RCC 7860 (cell line): ENCODE data around the gene PINK1.

Experiments
- DNase-seq: peaks from one replicate; pipeline ENCODE4 v3.0.0-alpha.2; 2015; ENCODE audit warnings: low spot score
- FAIRE-seq: peaks from 2 replicates; lab custom pipeline; 2012; peaks lifted over from hg19 to GRCh38; lab: Jason Lieb, UNC

PINK1 gene

DNA sequence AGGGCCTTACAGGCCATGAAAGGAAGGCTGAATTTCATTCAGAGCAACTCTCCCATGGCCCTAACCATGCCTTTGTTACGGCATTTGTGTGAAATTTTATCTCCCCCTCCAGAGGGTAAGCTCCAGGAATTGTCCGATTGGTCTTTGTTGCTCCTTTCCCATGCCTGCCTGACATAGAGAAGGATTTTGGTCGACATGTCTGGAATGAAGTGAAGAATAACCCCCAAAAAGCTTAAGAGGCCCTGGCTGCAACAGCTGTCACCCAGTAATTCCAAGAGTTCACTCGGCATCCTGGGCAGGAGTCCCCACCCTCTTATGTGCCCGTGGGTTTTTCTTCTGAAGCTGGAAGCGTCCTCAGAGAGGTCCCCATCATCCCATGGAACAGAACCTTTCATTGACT lies 23.7 kb upstream of the PINK1 start:
- no peak for FAIRE-seq
- DNase-seq, result no peak

DNA sequence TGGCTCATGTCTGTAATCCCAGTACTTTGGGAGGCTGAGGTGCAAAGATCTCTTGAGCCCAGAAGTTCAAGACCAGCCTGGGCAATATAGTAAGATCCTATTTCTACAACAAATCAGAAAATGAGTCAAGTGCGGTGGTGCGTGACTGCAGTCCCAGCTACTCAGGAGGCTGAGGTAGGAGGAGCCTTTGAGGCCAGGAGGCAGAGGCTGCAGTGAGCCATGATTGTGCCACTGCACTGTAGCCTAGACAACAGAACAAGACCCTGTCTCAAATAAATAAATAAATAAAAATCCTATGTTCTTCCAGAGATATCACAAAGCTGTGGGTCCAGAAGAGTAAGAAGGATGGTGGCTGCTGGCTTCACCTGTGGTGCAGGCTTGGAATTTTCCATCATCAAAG lies 22.3 kb upstream of the PINK1 start:
- DNase-seq (peak; percentile 58), FAIRE-seq (no peak)

DNA sequence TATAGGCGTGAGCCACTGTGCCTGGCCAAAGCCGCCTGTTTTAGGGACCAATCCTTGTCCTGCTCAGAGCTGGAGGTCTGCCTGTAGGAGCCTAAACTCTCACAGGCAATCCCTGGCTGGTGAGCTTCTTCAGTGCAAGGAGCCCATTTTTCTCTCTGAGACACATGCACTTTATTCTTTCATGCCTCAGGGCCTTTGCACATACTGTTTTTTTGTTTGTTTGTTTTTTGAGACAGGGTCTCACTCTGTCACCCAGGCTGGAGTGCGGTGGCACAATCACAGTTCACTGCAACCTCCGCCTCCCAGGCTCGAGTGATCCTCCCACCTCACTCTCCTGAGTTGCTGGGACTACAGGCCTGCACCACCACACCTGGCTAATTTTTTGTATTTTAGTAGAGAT lies 21.6 kb upstream of the PINK1 start:
- FAIRE-seq (no peak), DNase-seq (no peak)

DNA sequence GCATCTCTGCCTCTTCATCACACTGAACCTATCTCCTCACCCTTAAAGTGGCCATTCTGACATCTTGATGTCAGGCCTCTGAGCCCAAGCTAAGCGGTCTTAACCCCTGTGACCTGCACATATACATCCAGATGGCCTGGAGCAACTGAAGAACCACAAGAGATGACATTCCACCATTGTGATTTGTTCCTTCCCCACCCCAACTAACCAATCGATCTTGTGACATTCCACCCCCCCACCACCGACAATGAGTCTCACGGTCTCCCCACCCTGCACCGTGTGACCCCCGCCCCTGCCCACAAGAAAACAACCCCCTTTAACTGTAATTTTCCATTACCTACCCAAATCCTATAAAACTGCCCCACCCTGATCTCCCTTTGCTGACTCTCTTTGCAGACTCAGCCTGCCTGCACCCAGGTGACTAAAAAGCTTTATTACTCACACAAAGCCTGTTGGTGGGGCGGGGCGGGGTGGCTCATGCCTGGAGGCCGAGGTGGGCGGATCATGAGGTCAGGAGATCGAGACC lies 21.0 kb upstream of the PINK1 start:
- peak; percentile 69 for FAIRE-seq
- peak; percentile 78 for DNase-seq

GRCh38 chr1:20614131-20614579 lies 19.1 kb upstream of the PINK1 start:
- no peak for FAIRE-seq

GRCh38 chr1:20615946-20616846 lies 17.1 kb upstream of the PINK1 start:
- DNase-seq (no peak), FAIRE-seq (no peak)

More at GRCh38 chr1:20614131-20614579, 19.1 kb upstream of the PINK1 start:
- no peak for DNase-seq

DNA sequence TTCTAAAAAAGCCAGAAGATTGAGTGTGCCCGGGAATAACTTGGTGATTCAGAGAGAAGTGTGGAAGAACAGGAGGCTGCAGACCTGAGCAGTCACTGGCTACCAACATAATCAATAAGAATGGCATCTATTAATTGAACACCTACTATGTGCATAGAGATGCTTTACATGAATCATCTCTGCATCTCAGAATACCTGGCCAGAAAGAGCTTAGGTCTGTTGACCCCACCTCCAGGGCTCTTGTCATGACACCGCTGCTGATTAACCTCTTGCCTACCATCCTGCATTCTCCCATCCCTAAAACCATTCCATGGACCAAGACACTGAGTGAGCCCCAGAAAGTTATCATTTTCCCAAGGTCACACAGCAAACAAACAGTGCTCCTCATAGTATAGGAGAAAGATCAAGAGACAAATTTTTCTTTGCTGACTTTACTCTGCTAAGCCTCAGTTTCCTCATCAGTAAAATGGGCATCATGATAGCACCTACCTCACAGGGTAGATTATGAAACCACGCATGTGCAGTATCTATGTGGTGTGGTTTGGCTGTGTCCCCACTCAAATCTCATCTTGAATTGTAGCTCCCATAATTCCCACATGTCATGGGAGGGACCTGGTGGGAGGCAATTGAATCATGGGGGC lies 16.3 kb upstream of the PINK1 start:
- DNase-seq (no peak), FAIRE-seq (no peak)

- FAIRE-seq (no peak), DNase-seq (no peak)
Measured at GRCh38 chr1:20618550-20618949, 14.7 kb upstream of the PINK1 start.

DNA sequence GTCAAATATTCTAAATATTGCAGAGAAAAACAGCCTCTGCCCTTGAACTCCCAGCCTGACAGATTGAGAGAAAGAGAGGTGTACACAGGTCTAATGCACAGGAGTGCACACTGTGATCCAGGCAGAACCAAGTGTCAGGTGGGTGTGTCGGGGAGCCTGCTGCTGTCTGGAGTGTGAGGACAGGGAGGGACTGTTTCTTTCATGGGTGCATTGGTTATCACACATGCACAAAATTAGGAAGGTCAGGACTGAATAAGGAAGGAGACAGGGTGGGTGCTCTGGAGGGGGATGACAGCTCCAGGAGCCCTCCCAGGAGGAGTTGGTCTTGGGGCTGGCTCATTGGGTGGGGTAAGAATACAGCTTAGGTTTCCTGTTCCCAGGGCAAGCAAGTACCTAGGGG lies 13.3 kb upstream of the PINK1 start:
- DNase-seq (no peak), FAIRE-seq (no peak)

DNA sequence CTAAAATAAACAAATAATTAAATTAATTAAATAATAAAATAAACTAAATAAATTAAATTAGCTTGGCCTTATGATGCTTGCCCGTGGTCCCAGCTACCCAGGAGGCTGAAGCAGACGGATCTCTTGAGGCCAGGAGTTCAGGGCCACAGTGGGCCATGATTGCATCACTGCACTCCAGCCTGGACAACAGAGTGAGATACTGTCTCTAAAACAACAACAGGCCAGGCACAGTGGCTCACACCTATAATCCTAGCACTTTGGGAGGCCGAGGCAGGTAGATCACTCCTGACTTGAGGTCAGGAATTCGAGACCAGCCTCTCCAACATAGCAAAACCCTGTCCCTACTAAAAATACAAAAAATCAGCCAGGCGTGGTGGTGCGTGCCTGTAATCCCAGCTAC lies 12.2 kb upstream of the PINK1 start:
- FAIRE-seq (no peak), DNase-seq (no peak)

DNA sequence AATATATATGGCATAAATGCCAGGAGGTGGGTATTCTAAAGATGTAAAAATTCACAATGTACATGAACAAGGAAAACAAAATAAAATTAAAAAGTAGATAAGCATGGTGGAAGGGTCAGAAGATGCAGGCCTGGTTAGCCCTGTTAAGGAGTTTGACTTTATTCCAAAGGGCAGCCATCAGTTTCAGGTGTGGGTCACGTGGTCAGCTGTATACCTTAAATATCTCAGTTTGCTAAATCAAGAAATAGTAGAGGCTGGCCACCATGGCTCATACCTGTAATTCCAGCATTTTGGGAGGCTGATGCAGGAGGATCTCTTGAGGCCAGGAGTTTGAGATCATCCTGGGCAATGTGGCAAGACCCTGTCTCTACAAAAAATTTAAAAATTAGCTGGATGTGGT lies 8.5 kb upstream of the PINK1 start:
- DNase-seq, result no peak
- no peak for FAIRE-seq

GRCh38 chr1:20625176-20626097 lies 7.8 kb upstream of the PINK1 start:
- FAIRE-seq, result no peak

DNA sequence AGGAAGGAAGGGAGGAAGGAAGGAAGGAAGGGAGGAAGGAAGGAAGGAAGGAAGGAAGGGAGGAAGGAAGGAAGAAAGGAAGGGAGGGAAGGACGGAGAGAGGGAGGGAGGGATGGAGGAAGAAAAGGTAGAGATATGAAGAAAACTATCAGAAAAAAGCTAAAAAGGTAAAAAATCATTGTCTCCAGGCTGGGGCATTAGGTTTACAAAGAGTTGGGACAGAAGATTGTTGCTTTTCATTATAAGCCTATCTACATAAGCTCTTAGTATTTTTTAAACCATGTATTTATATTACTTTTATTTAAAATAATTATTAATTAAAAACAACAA lies 7.2 kb upstream of the PINK1 start:
- no peak for FAIRE-seq
- DNase-seq, result no peak

More at GRCh38 chr1:20625176-20626097, 7.8 kb upstream of the PINK1 start:
- no peak for DNase-seq

GRCh38 chr1:20626524-20626923 lies 6.7 kb upstream of the PINK1 start:
- no peak for FAIRE-seq
- no peak for DNase-seq

- FAIRE-seq (no peak), DNase-seq (no peak)
Measured at GRCh38 chr1:20630729-20631128, 2.5 kb upstream of the PINK1 start.

DNA sequence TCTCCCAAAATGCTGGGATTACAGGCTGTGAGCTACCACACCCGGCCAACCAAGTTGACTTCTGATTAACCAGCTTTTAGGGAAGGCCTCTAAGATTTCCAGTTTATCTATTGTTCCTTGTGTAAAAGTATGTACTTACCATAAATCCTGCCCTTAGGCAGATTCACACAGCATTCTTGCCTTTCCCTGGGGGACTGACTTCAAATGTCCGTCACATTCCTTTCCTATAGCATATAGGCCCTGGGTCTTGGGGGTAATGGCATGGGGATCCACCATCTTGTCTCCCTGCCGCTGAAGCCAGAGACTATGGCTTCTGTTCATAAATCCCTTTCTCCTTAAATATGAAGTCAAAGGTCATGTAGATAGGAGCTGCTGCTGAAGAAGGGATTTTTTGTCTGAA lies 872 bp upstream of the PINK1 start:
- DNase-seq, result no peak
- no peak for FAIRE-seq

GRCh38 chr1:20634065-20634593 lies 871 bp downstream of the PINK1 start:
- no peak for DNase-seq
- no peak for FAIRE-seq

- FAIRE-seq (no peak), DNase-seq (peak; percentile 12)
Measured at GRCh38 chr1:20634594-20635084, 1.4 kb downstream of the PINK1 start.

GRCh38 chr1:20636785-20637347 lies 3.6 kb downstream of the PINK1 start:
- no peak for DNase-seq
- FAIRE-seq, result no peak

GRCh38 chr1:20640183-20640597 lies 6.9 kb downstream of the PINK1 start:
- DNase-seq (peak; percentile 26), FAIRE-seq (no peak)
